Measurements from ENCODE around the gene HOXA11. TPM values are rescaled to one million over a fixed set of nuclear protein-coding genes. Genes with fewer than 3 reads are reported as not detected.

Gene HOXA11
- total RNA-seq, 1 experiment from 2014 or later = not detected

DNA sequence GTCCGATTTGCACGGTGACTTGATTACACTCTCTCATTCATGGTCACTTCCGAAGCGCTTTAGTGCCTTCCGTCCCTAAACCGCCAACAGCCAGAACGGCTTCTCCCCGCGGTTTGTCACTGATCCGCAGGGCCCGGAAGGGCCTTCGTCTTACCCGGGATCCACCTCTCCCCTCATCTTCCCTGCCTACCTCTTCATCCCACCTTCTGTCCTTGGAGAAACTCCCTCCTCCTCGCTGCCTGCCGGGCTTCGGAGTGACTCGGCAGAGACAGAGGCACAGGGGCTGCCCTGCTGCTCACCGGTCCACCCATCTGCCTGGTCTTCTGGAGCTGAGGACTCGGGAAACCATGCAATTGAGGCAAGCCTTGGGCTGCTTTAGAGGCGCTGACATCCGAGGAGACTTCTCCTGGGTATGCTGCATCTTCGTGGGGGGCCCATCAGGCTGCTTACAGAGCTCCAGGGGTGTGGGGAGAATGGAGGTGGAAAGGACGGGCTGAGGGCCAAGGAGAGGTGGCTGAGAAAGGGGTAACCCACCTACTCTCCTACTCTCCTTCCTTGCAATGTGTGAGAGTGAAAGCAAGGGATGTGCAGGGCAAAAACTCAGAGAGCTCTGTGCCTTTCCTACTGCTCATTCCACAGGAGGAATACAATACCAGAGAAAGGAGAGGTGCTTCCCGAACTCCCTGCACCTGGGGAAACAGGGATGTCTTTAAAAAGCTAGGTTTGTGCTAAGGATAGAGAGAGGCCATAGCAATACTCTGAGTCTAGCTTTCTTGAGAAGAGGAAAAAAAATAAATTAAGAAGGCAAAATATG lies 1.0 kb upstream of the HOXA11 start:
- H2AFZ ChIP-seq (ENCODE audit: low read length) = no peak overlapping the region
- H3K9ac ChIP-seq (ENCODE audit: extremely low read depth, insufficient read length, low read length) = no peak overlapping the region
- H3K79me2 ChIP-seq (ENCODE audit: insufficient read depth, low read length) = no peaks in the 10 kb centered on the region
- no peaks in the 10 kb centered on the region for H4K20me1 ChIP-seq (ENCODE audit: control insufficient read depth, insufficient read depth, insufficient read length)
- H3K4ac ChIP-seq (ENCODE audit: low read depth, low read length) = no peak overlapping the region
- Mint-ChIP-seq H3K9me3 (peaks cover 0 to 18% of the 10 kb centered on the region in 2 experiments; a peak in 3 of 5 replicates), H3K27ac (peak overlapping the region in 1 of 3 experiments; percentile 32; a peak in 2 of 7 replicates), H3K36me3 (ENCODE audit: insufficient read depth in 1 of 3, low read depth in 3 of 3) (peaks cover 0 to 2% (median 0%) of the 10 kb centered on the region in 3 experiments; a peak in 3 of 7 replicates), H3K4me1 (peaks cover 17 to 44% of the 10 kb centered on the region in 2 experiments), H3K4me3 (peak overlapping the region in 1 of 2 experiments; percentile 65; a peak in 3 of 5 replicates), H3K27me3 (ENCODE audit: low read depth) (peaks cover 100% of the 10 kb centered on the region)
- H3K18ac ChIP-seq (ENCODE audit: insufficient read length, low read depth, low read length) = no peak overlapping the region
- TF ChIP-seq, protein P1, sequence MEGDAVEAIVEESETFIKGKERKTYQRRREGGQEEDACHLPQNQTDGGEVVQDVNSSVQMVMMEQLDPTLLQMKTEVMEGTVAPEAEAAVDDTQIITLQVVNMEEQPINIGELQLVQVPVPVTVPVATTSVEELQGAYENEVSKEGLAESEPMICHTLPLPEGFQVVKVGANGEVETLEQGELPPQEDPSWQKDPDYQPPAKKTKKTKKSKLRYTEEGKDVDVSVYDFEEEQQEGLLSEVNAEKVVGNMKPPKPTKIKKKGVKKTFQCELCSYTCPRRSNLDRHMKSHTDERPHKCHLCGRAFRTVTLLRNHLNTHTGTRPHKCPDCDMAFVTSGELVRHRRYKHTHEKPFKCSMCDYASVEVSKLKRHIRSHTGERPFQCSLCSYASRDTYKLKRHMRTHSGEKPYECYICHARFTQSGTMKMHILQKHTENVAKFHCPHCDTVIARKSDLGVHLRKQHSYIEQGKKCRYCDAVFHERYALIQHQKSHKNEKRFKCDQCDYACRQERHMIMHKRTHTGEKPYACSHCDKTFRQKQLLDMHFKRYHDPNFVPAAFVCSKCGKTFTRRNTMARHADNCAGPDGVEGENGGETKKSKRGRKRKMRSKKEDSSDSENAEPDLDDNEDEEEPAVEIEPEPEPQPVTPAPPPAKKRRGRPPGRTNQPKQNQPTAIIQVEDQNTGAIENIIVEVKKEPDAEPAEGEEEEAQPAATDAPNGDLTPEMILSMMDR (conservative IDR thresholded peaks at IDR 0.05) = no peak
- WGBS (ENCODE audit: extremely low coverage, insufficient read length, low lambda C conversion rate) = no CpG with 5 or more reads among the region's 24 CpGs
- H4K8ac ChIP-seq (replicated peaks; ENCODE audit: insufficient read length, low read depth, low read length) = no peak overlapping the region
- no peak overlapping the region for H3K4me2 ChIP-seq (ENCODE audit: insufficient read depth, insufficient read length, low read length)
- H4K5ac ChIP-seq (ENCODE audit: insufficient read length, low read depth, low read length) = no peak overlapping the region
- no peaks in the 10 kb centered on the region for H3K23me2 ChIP-seq (ENCODE audit: insufficient read length, low read depth, low read length, poor library complexity, severe bottlenecking)
- H2BK15ac ChIP-seq (ENCODE audit: low read depth, low read length) = no peak overlapping the region
- H2BK120ac ChIP-seq (ENCODE audit: low read depth, low read length, poor library complexity, severe bottlenecking) = no peak overlapping the region
- H3K23ac ChIP-seq (ENCODE audit: insufficient read length, low read depth, low read length) = no peak overlapping the region
- H4K91ac ChIP-seq (ENCODE audit: insufficient read length, low read depth, low read length) = no peak overlapping the region
- H3K27ac ChIP-seq (ENCODE audit: insufficient read length, low read depth, low read length) = no peak overlapping the region
- no peak overlapping the region for H3K14ac ChIP-seq (ENCODE audit: insufficient read depth, low read length)
- no peaks in the 10 kb centered on the region for H3K4me1 ChIP-seq (ENCODE audit: insufficient read depth, low read length)
- peaks cover 97% of the 10 kb centered on the region for H3K27me3 ChIP-seq (ENCODE audit: insufficient read depth, low read length)
- H2BK5ac ChIP-seq (ENCODE audit: insufficient read length, low read length) = no peak overlapping the region
- no peak overlapping the region for H2BK12ac ChIP-seq (ENCODE audit: insufficient read length, low read depth, low read length)
- no peaks in the 10 kb centered on the region for H3K79me1 ChIP-seq (ENCODE audit: insufficient read depth, low read depth, low read length, poor library complexity, severe bottlenecking)
- no peaks in the 10 kb centered on the region for H3K9me3 ChIP-seq (ENCODE audit: control insufficient read depth, low read depth, low read length)
- DNase-seq = peak; percentile 35
- H3K56ac ChIP-seq (ENCODE audit: insufficient read length, low read depth, low read length) = no peak overlapping the region
- H2BK20ac ChIP-seq (ENCODE audit: low read depth, low read length, poor library complexity, severe bottlenecking) = no peak overlapping the region
- no peak overlapping the region for H2AK5ac ChIP-seq (ENCODE audit: insufficient read length, low read length)
- H3T11ph ChIP-seq (ENCODE audit: low read length) = no peak overlapping the region

Data from H9 (cell line).